ENCODE results near the gene ACTR3. TPM values are rescaled to one million over a fixed set of nuclear protein-coding genes. Genes with fewer than 3 reads are reported as not detected.

Gene ACTR3
- total RNA-seq, 1 experiment from 2014 or later = 180 TPM

GRCh38 chr2:113861740-113862139 lies 28.1 kb upstream of the ACTR3 start:
- Histone ChIP-seq H2AFZ (ENCODE audit: low read length) (no peak overlapping the region), H3K27ac (ENCODE audit: insufficient read length, low read depth, low read length) (no peak overlapping the region), H3K56ac (ENCODE audit: insufficient read length, low read depth, low read length) (no peak overlapping the region), H3K14ac (ENCODE audit: insufficient read depth, low read length) (no peak overlapping the region), H4K91ac (ENCODE audit: insufficient read length, low read depth, low read length) (no peak overlapping the region), H3K79me1 (ENCODE audit: insufficient read depth, low read depth, low read length, poor library complexity, severe bottlenecking) (no peaks in the 10 kb centered on the region), H3K4me2 (ENCODE audit: insufficient read depth, insufficient read length, low read length) (no peak overlapping the region), H4K8ac (replicated peaks; ENCODE audit: insufficient read length, low read depth, low read length) (no peak overlapping the region), H3K79me2 (ENCODE audit: insufficient read depth, low read length) (no peaks in the 10 kb centered on the region), H3K23ac (ENCODE audit: insufficient read length, low read depth, low read length) (no peak overlapping the region), H3K4ac (ENCODE audit: low read depth, low read length) (no peak overlapping the region), H2BK20ac (ENCODE audit: low read depth, low read length, poor library complexity, severe bottlenecking) (no peak overlapping the region), H2BK120ac (ENCODE audit: low read depth, low read length, poor library complexity, severe bottlenecking) (no peak overlapping the region), H3T11ph (ENCODE audit: low read length) (no peak overlapping the region), H3K4me1 (ENCODE audit: insufficient read depth, low read length) (no peaks in the 10 kb centered on the region), H3K23me2 (ENCODE audit: insufficient read length, low read depth, low read length, poor library complexity, severe bottlenecking) (no peaks in the 10 kb centered on the region), H4K5ac (ENCODE audit: insufficient read length, low read depth, low read length) (no peak overlapping the region), H2AK5ac (ENCODE audit: insufficient read length, low read length) (no peak overlapping the region), H2BK5ac (ENCODE audit: insufficient read length, low read length) (no peak overlapping the region), H2BK12ac (ENCODE audit: insufficient read length, low read depth, low read length) (no peak overlapping the region), H3K9me3 (ENCODE audit: control insufficient read depth, low read depth, low read length) (no peaks in the 10 kb centered on the region), H3K18ac (ENCODE audit: insufficient read length, low read depth, low read length) (no peak overlapping the region), H2BK15ac (ENCODE audit: low read depth, low read length) (no peak overlapping the region), H4K20me1 (ENCODE audit: control insufficient read depth, insufficient read depth, insufficient read length) (no peaks in the 10 kb centered on the region), H3K9ac (ENCODE audit: extremely low read depth, insufficient read length, low read length) (no peak overlapping the region), H3K27me3 (ENCODE audit: insufficient read depth, low read length) (no peaks in the 10 kb centered on the region)
- no peaks in the 10 kb centered on the region for H3K36me3 Mint-ChIP-seq (ENCODE audit: insufficient read depth in 1 of 3, low read depth in 3 of 3)
- H3K27ac Mint-ChIP-seq = no peak overlapping the region
- H3K9me3 Mint-ChIP-seq = no peaks in the 10 kb centered on the region
- H3K4me1 Mint-ChIP-seq = no peaks in the 10 kb centered on the region
- WGBS (ENCODE audit: extremely low coverage, insufficient read length, low lambda C conversion rate) = no CpG with 5 or more reads among the region's 7 CpGs
- TF ChIP-seq CTCF (conservative IDR thresholded peaks at IDR 0.05) = no peak
- H3K27me3 Mint-ChIP-seq (ENCODE audit: low read depth) = peaks cover 6% of the 10 kb centered on the region
- no peak overlapping the region for H3K4me3 Mint-ChIP-seq
- no peak for DNase-seq
